HG03457 (cell line): ENCODE measurements around the gene KIF2C.
"Not testable (repeated sequence)": the region's sequence is repeated elsewhere in the genome, so short reads cannot be mapped to it uniquely, and the experiment has no call there.

Experiments used
- ATAC-seq: cut with Tn5 transposase; IDR thresholded peaks from one replicate; pipeline ENCODE4 v1.9.1; 2021; ENCODE audit warnings: moderate number of reproducible peaks; ENCODE audit not compliant: unreplicated experiment

The KIF2C gene

GRCh38 chr1:44792736-44793502, 53.3 kb downstream of the KIF2C start:
- no peak for ATAC-seq

GRCh38 chr1:44797886-44798285, 58.2 kb downstream of the KIF2C start:
- ATAC-seq: not testable (repeated sequence)

- no peak for ATAC-seq
Measured at GRCh38 chr1:44798481-44799365, 59.1 kb downstream of the KIF2C start.

GRCh38 chr1:44799770-44800584, 60.3 kb downstream of the KIF2C start, which contains the start of gene PLK3:
Gene PLK3 (plus strand): TSS chr1:44800377. CDS start chr1:44800464, 87 bp downstream.
- peak; percentile 64 for ATAC-seq

GRCh38 chr1:44801491-44802305, 62.1 kb downstream of the KIF2C start:
- no peak for ATAC-seq

GRCh38 chr1:44802306-44803061, 62.8 kb downstream of the KIF2C start:
- no peak for ATAC-seq

GRCh38 chr1:44803062-44803311, 63.4 kb downstream of the KIF2C start:
- ATAC-seq: no peak

GRCh38 chr1:44803312-44804095, 63.9 kb downstream of the KIF2C start:
- ATAC-seq: no peak

GRCh38 chr1:44805311-44806024, 65.8 kb downstream of the KIF2C start:
- ATAC-seq: no peak

- ATAC-seq: no peak
Measured at GRCh38 chr1:44806025-44806703, 66.5 kb downstream of the KIF2C start.

- no peak for ATAC-seq
Measured at GRCh38 chr1:44806704-44807363, 67.2 kb downstream of the KIF2C start, which contains the start of gene DYNLT4. Gene DYNLT4 (minus strand): TSS chr1:44807351. CDS start chr1:44806668, 683 bp downstream.

- ATAC-seq: no peak
Measured at GRCh38 chr1:44807364-44808062, 67.9 kb downstream of the KIF2C start.

- ATAC-seq: no peak
Measured at GRCh38 chr1:44808063-44808937, 68.7 kb downstream of the KIF2C start, which contains the start of gene BTBD19. Gene BTBD19 (plus strand): TSS chr1:44808523. CDS start chr1:44808821, 298 bp downstream.

- no peak for ATAC-seq
Measured at GRCh38 chr1:44808938-44809917, 69.6 kb downstream of the KIF2C start.
